Measurements from ENCODE around the gene PRKCI.

The PRKCI gene

GRCh38 chr3:170353485-170353884, 131.3 kb downstream of the PRKCI start:
- H3K4me3 ChIP-seq (ENCODE audit: low read depth, low read length) = no peak overlapping the region
- TF ChIP-seq POLR2A (IDR thresholded peaks at IDR 0.05; ENCODE audit: extremely low read depth, insufficient read length) (no peak), MAX (IDR thresholded peaks at IDR 0.05; ENCODE audit: low read depth, low read length) (no peak), CTCF (IDR thresholded peaks at IDR 0.05; ENCODE audit: low read depth, low read length) (no peak), MYC (IDR thresholded peaks at IDR 0.05; ENCODE audit: low read depth, low read length) (no peak)
- DNase-seq (ENCODE audit: low read depth) = no peak

- H3K4me3 ChIP-seq (ENCODE audit: low read depth, low read length) = no peak overlapping the region
- DNase-seq (ENCODE audit: low read depth) = no peak
- TF ChIP-seq POLR2A (IDR thresholded peaks at IDR 0.05; ENCODE audit: extremely low read depth, insufficient read length) = no peak
- TF ChIP-seq MAX (IDR thresholded peaks at IDR 0.05; ENCODE audit: low read depth, low read length) = no peak
- TF ChIP-seq CTCF (IDR thresholded peaks at IDR 0.05; ENCODE audit: low read depth, low read length) = no peak
- TF ChIP-seq MYC (IDR thresholded peaks at IDR 0.05; ENCODE audit: low read depth, low read length) = no peak
Observed at GRCh38 chr3:170354760-170355159, 132.5 kb downstream of the PRKCI start.

Measured in NB4 (cell line).